ENCODE measurements around the gene PRKG1.

Gene PRKG1

GRCh38 chr10:51604579-51604978 lies 530.3 kb downstream of the PRKG1 start:
- H3K4me3 ChIP-seq (ENCODE audit: low read length): no peak overlapping the region
- H3K4me1 ChIP-seq (ENCODE audit: insufficient read depth, low read length): no peaks in the 10 kb centered on the region
- no peaks in the 10 kb centered on the region for H3K9me3 ChIP-seq (ENCODE audit: low read length)
- H3K27me3 ChIP-seq (ENCODE audit: insufficient read depth, low read length): no peaks in the 10 kb centered on the region
- H3K36me3 ChIP-seq (ENCODE audit: insufficient read depth, low read length): no peaks in the 10 kb centered on the region
- H2AFZ ChIP-seq (ENCODE audit: low read depth, low read length): no peak overlapping the region

- Histone ChIP-seq H3K4me1 (ENCODE audit: insufficient read depth, low read length) (no peaks in the 10 kb centered on the region), H3K27me3 (ENCODE audit: insufficient read depth, low read length) (no peaks in the 10 kb centered on the region), H3K36me3 (ENCODE audit: insufficient read depth, low read length) (no peaks in the 10 kb centered on the region), H3K9me3 (ENCODE audit: low read length) (no peaks in the 10 kb centered on the region), H2AFZ (ENCODE audit: low read depth, low read length) (no peak overlapping the region), H3K4me3 (ENCODE audit: low read length) (no peak overlapping the region)
Measured at GRCh38 chr10:51606825-51607462, 532.7 kb downstream of the PRKG1 start.

- H3K36me3 ChIP-seq (ENCODE audit: insufficient read depth, low read length): no peaks in the 10 kb centered on the region
- H2AFZ ChIP-seq (ENCODE audit: low read depth, low read length): no peak overlapping the region
- H3K9me3 ChIP-seq (ENCODE audit: low read length): no peaks in the 10 kb centered on the region
Measured at GRCh38 chr10:51607463-51607835, 533.2 kb downstream of the PRKG1 start.

GRCh38 chr10:51608211-51608610 lies 533.9 kb downstream of the PRKG1 start:
- Histone ChIP-seq H3K9me3 (ENCODE audit: low read length) (no peaks in the 10 kb centered on the region), H3K27me3 (ENCODE audit: insufficient read depth, low read length) (no peaks in the 10 kb centered on the region), H3K4me3 (ENCODE audit: low read length) (no peak overlapping the region), H3K4me1 (ENCODE audit: insufficient read depth, low read length) (no peaks in the 10 kb centered on the region), H2AFZ (ENCODE audit: low read depth, low read length) (no peak overlapping the region), H3K36me3 (ENCODE audit: insufficient read depth, low read length) (no peaks in the 10 kb centered on the region)

More at GRCh38 chr10:51607463-51607835, 533.2 kb downstream of the PRKG1 start:
- Histone ChIP-seq H3K27me3 (ENCODE audit: insufficient read depth, low read length) (no peaks in the 10 kb centered on the region), H3K4me3 (ENCODE audit: low read length) (no peak overlapping the region), H3K4me1 (ENCODE audit: insufficient read depth, low read length) (no peaks in the 10 kb centered on the region)

- no peaks in the 10 kb centered on the region for H3K9me3 ChIP-seq (ENCODE audit: low read length)
- H3K27me3 ChIP-seq (ENCODE audit: insufficient read depth, low read length): no peaks in the 10 kb centered on the region
- no peak overlapping the region for H2AFZ ChIP-seq (ENCODE audit: low read depth, low read length)
- no peak overlapping the region for H3K4me3 ChIP-seq (ENCODE audit: low read length)
- H3K4me1 ChIP-seq (ENCODE audit: insufficient read depth, low read length): no peaks in the 10 kb centered on the region
- H3K36me3 ChIP-seq (ENCODE audit: insufficient read depth, low read length): no peaks in the 10 kb centered on the region
Measured at GRCh38 chr10:51615764-51616298, 541.5 kb downstream of the PRKG1 start.

- no peaks in the 10 kb centered on the region for H3K4me1 ChIP-seq (ENCODE audit: insufficient read depth, low read length)
- H3K36me3 ChIP-seq (ENCODE audit: insufficient read depth, low read length): no peaks in the 10 kb centered on the region
- no peak overlapping the region for H2AFZ ChIP-seq (ENCODE audit: low read depth, low read length)
- H3K9me3 ChIP-seq (ENCODE audit: low read length): no peaks in the 10 kb centered on the region
- H3K27me3 ChIP-seq (ENCODE audit: insufficient read depth, low read length): no peaks in the 10 kb centered on the region
- H3K4me3 ChIP-seq (ENCODE audit: low read length): no peak overlapping the region
Measured at GRCh38 chr10:51617576-51618235, 543.4 kb downstream of the PRKG1 start.

- H3K36me3 ChIP-seq (ENCODE audit: insufficient read depth, low read length): no peaks in the 10 kb centered on the region
- peaks cover 4% of the 10 kb centered on the region for H3K4me1 ChIP-seq (ENCODE audit: insufficient read depth, low read length)
- no peak overlapping the region for H2AFZ ChIP-seq (ENCODE audit: low read depth, low read length)
- H3K9me3 ChIP-seq (ENCODE audit: low read length): no peaks in the 10 kb centered on the region
- no peaks in the 10 kb centered on the region for H3K27me3 ChIP-seq (ENCODE audit: insufficient read depth, low read length)
- no peak overlapping the region for H3K4me3 ChIP-seq (ENCODE audit: low read length)
Measured at GRCh38 chr10:51619365-51619764, 545.1 kb downstream of the PRKG1 start.

GRCh38 chr10:51620131-51620530 lies 545.8 kb downstream of the PRKG1 start:
- Histone ChIP-seq H2AFZ (ENCODE audit: low read depth, low read length) (no peak overlapping the region), H3K9me3 (ENCODE audit: low read length) (no peaks in the 10 kb centered on the region), H3K4me1 (ENCODE audit: insufficient read depth, low read length) (peaks cover 4% of the 10 kb centered on the region), H3K4me3 (ENCODE audit: low read length) (no peak overlapping the region), H3K36me3 (ENCODE audit: insufficient read depth, low read length) (no peaks in the 10 kb centered on the region), H3K27me3 (ENCODE audit: insufficient read depth, low read length) (no peaks in the 10 kb centered on the region)

GRCh38 chr10:51624013-51624412 lies 549.7 kb downstream of the PRKG1 start:
- no peaks in the 10 kb centered on the region for H3K27me3 ChIP-seq (ENCODE audit: insufficient read depth, low read length)
- H3K9me3 ChIP-seq (ENCODE audit: low read length): no peaks in the 10 kb centered on the region
- H3K4me1 ChIP-seq (ENCODE audit: insufficient read depth, low read length): peaks cover 4% of the 10 kb centered on the region
- no peak overlapping the region for H2AFZ ChIP-seq (ENCODE audit: low read depth, low read length)
- H3K36me3 ChIP-seq (ENCODE audit: insufficient read depth, low read length): no peaks in the 10 kb centered on the region
- no peak overlapping the region for H3K4me3 ChIP-seq (ENCODE audit: low read length)

GRCh38 chr10:51629934-51630639 lies 555.8 kb downstream of the PRKG1 start:
- H3K4me1 ChIP-seq (ENCODE audit: insufficient read depth, low read length): no peaks in the 10 kb centered on the region
- no peak overlapping the region for H3K4me3 ChIP-seq (ENCODE audit: low read length)
- no peaks in the 10 kb centered on the region for H3K27me3 ChIP-seq (ENCODE audit: insufficient read depth, low read length)
- H2AFZ ChIP-seq (ENCODE audit: low read depth, low read length): no peak overlapping the region
- H3K9me3 ChIP-seq (ENCODE audit: low read length): no peaks in the 10 kb centered on the region
- H3K36me3 ChIP-seq (ENCODE audit: insufficient read depth, low read length): no peaks in the 10 kb centered on the region

- no peaks in the 10 kb centered on the region for H3K9me3 ChIP-seq (ENCODE audit: low read length)
- H3K4me3 ChIP-seq (ENCODE audit: low read length): no peak overlapping the region
- no peaks in the 10 kb centered on the region for H3K36me3 ChIP-seq (ENCODE audit: insufficient read depth, low read length)
- H3K4me1 ChIP-seq (ENCODE audit: insufficient read depth, low read length): no peaks in the 10 kb centered on the region
- H2AFZ ChIP-seq (ENCODE audit: low read depth, low read length): no peak overlapping the region
- no peaks in the 10 kb centered on the region for H3K27me3 ChIP-seq (ENCODE audit: insufficient read depth, low read length)
Measured at GRCh38 chr10:51630640-51631005, 556.3 kb downstream of the PRKG1 start.

- no peak overlapping the region for H3K4me3 ChIP-seq (ENCODE audit: low read length)
- H3K36me3 ChIP-seq (ENCODE audit: insufficient read depth, low read length): no peaks in the 10 kb centered on the region
- no peak overlapping the region for H2AFZ ChIP-seq (ENCODE audit: low read depth, low read length)
- no peaks in the 10 kb centered on the region for H3K27me3 ChIP-seq (ENCODE audit: insufficient read depth, low read length)
- no peaks in the 10 kb centered on the region for H3K9me3 ChIP-seq (ENCODE audit: low read length)
- H3K4me1 ChIP-seq (ENCODE audit: insufficient read depth, low read length): no peaks in the 10 kb centered on the region
Measured at GRCh38 chr10:51635436-51635835, 561.1 kb downstream of the PRKG1 start.

GRCh38 chr10:51638211-51638610 lies 563.9 kb downstream of the PRKG1 start:
- Histone ChIP-seq H3K4me3 (ENCODE audit: low read length) (no peak overlapping the region), H3K4me1 (ENCODE audit: insufficient read depth, low read length) (peaks cover 3% of the 10 kb centered on the region), H3K36me3 (ENCODE audit: insufficient read depth, low read length) (no peaks in the 10 kb centered on the region), H3K27me3 (ENCODE audit: insufficient read depth, low read length) (no peaks in the 10 kb centered on the region), H2AFZ (ENCODE audit: low read depth, low read length) (no peak overlapping the region), H3K9me3 (ENCODE audit: low read length) (no peaks in the 10 kb centered on the region)
